HG02870 (cell line): ENCODE measurements around the gene NCKAP5L.
"Not testable (repeated sequence)": the region's sequence is repeated elsewhere in the genome, so short reads cannot be mapped to it uniquely, and the experiment has no call there.

Experiments used
- ATAC-seq: cut with Tn5 transposase; IDR thresholded peaks from one replicate; pipeline ENCODE4 v1.9.1; 2021; ENCODE audit warnings: mild to moderate bottlenecking, moderate library complexity; ENCODE audit not compliant: unreplicated experiment

The NCKAP5L gene, protein sequence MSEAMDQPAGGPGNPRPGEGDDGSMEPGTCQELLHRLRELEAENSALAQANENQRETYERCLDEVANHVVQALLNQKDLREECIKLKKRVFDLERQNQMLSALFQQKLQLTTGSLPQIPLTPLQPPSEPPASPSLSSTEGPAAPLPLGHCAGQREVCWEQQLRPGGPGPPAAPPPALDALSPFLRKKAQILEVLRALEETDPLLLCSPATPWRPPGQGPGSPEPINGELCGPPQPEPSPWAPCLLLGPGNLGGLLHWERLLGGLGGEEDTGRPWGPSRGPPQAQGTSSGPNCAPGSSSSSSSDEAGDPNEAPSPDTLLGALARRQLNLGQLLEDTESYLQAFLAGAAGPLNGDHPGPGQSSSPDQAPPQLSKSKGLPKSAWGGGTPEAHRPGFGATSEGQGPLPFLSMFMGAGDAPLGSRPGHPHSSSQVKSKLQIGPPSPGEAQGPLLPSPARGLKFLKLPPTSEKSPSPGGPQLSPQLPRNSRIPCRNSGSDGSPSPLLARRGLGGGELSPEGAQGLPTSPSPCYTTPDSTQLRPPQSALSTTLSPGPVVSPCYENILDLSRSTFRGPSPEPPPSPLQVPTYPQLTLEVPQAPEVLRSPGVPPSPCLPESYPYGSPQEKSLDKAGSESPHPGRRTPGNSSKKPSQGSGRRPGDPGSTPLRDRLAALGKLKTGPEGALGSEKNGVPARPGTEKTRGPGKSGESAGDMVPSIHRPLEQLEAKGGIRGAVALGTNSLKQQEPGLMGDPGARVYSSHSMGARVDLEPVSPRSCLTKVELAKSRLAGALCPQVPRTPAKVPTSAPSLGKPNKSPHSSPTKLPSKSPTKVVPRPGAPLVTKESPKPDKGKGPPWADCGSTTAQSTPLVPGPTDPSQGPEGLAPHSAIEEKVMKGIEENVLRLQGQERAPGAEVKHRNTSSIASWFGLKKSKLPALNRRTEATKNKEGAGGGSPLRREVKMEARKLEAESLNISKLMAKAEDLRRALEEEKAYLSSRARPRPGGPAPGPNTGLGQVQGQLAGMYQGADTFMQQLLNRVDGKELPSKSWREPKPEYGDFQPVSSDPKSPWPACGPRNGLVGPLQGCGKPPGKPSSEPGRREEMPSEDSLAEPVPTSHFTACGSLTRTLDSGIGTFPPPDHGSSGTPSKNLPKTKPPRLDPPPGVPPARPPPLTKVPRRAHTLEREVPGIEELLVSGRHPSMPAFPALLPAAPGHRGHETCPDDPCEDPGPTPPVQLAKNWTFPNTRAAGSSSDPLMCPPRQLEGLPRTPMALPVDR (N-terminal part only)

GRCh38 chr12:49828133-49829091 lies at the start of gene NCKAP5L:
Gene NCKAP5L, minus strand, starts transcription at chr12:49828413. Its CDS starts 24,369 bp downstream, at chr12:49804044.
- peak; percentile 81 for ATAC-seq

GRCh38 chr12:49877066-49877465 lies 48.9 kb upstream of the NCKAP5L start:
- ATAC-seq: no peak

DNA sequence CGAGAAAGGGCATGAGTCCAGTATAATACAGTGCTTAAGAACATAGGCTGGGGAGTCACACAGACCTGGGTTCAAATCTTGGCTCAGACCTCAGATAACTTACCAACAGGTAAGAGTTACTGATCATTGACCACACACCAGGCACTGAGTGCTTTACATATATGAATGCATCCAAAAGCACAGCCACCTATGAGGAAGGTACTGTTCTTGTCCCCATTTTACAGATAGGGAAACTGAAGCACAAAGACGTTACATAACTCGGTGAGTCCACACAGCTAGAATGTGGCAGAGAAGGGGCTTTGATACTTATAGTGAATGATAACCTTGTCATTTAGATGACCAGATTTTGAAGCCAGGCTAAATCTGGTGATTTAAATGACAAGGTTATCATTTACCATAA lies 47.9 kb upstream of the NCKAP5L start:
- ATAC-seq: no peak

- ATAC-seq: no peak
Measured at GRCh38 chr12:49875115-49875720, 47.0 kb upstream of the NCKAP5L start.

- no peak for ATAC-seq
Measured at GRCh38 chr12:49874142-49874897, 46.1 kb upstream of the NCKAP5L start.

DNA sequence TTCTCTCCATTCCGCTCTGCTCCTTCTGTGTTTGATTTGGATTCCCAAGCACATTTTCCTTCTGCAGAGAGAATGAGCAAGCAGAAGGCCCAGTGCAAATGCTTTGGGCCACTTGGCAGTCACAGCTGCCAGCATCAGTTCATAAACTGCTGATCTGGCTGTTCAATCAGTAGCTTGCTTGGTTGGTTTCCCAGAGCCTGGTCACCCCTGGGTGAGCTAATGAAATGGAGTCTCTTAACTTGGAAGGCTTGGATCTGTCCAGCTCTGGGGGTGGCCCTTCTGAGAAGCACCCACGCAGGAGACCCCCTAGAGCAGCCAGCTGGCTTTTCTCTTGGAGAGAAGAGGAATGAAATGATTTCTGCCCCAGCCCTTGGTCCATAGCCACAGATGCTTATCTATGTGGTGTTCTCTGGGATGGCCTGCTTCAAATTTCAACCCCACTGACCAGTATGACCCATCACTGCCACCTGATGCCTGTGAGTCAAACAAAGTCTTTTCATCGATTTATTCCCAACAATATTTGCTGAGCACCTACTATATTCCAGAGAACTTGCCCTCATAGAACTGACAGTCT lies 45.2 kb upstream of the NCKAP5L start:
- ATAC-seq: no peak

- no peak for ATAC-seq
Measured at GRCh38 chr12:49872781-49873181, 44.6 kb upstream of the NCKAP5L start.

DNA sequence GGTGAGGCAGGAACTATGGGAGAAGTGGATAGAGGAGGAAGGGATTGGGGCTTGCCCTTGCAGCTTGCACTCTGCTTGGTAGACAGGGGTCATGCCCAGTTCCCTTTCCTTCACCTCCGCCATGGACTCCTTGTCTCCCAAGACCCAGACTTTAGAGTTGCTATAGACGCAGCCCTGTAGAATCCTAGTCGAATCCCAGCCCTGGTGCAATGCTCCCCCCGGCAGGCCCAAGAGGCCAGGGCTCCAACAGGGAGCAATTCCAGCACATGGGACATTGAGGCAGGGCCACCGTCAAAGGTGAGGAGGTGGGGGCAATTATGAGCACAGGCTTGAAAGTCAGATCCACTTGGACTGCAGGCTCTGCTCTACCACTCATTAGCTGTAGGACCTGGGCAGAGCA lies 44.2 kb upstream of the NCKAP5L start:
- no peak for ATAC-seq

DNA sequence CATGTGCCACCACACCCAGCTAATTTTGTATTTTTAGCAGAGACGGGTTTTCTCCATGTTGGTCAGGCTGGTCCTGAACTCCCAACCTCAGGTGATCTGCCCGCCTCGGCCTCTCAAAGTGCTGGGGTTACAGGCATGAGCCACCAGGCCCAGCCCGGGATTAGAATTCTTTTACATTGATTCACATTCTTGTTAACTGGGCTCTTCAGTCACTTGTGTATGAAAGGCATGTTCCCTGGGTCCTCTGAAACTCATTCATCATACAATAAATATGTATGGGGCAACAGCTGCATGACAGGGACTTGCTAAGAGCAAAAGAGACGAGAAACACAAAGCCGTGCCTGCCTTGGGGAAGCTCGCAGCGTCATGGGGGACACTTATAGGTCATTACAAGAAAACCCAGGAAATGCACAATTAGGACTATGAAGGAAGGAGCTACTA lies 43.6 kb upstream of the NCKAP5L start:
- not testable (repeated sequence) for ATAC-seq

- no peak for ATAC-seq
Measured at GRCh38 chr12:49871263-49871561, 43.0 kb upstream of the NCKAP5L start.

DNA sequence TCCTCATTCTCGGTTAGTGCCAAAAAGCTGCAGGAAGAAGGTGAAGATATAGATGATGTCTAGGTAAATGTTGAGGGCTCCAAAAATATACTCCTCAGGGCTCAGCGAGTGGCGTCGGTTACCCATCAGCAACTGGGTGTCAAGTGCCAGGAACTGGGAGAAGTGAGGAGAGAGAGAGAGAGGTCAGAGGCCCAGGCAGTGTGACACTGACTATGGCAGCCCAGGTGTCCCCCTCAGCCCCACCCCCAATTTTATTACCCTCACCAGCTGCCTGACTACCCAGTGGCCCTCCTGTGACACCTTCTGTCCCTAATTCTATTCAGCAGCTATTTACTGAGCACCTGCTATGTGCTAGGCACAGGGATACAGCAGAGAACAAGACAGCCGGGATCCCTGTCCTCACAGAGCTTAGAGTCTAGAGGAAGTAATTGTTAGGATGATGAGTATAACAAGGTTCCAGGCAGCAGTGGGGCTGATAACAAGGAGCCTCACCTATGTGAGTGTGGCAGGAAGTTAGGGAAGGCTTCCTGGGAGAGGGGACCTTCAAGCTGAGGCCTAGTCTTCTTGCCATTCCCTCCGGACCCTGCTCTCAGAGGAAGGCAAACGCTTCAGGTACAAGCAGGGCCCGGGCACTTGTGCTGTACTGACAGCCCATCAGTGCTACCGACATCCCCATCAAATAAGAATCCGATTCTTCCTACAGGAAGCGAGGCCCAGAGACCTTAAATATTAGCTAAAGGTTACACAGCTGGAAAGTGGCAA lies 42.5 kb upstream of the NCKAP5L start:
- no peak for ATAC-seq

GRCh38 chr12:49869816-49870500 lies 41.7 kb upstream of the NCKAP5L start:
- no peak for ATAC-seq

DNA sequence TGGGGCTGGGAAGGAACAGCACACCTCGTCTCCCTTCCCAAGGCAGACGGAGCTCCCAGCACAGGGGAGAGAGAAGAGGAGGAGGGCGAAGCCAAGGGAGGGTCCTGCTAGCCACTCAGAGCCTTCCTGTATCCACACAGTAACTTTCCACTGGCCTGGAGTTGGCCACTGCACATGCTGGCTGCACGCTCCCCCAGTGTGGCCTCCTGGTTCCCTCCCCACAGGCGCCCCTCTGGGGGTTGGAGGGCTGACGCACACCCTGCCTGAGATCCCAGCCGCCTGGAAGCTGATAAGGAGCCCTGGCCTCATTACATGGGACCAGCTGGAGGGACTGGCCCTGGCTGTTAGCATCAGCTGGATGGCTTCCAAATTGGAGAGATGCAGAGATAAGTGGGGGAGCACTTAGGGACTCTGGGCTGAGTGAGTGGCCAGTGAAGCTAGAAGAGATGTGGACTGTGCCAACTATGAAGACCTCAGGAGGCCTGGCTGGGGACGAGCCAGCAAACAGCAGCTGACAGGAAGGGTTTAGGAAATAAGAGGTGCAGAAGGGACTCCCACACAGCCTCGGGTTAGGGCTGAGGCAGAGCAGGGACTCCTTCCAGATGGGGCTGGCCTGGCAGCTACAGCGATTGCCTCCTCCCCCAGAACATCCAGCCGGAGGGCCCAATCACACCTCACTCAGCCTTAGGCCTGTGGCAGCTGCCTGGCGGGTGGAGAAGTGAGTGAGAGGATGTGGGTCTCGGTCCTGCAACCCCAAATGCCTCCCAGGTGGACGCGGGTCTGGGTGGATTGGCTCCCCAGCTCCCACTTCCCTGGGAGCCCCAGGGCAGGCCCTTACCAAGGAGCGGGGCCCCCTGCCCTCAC lies 41.0 kb upstream of the NCKAP5L start:
- ATAC-seq: no peak

DNA sequence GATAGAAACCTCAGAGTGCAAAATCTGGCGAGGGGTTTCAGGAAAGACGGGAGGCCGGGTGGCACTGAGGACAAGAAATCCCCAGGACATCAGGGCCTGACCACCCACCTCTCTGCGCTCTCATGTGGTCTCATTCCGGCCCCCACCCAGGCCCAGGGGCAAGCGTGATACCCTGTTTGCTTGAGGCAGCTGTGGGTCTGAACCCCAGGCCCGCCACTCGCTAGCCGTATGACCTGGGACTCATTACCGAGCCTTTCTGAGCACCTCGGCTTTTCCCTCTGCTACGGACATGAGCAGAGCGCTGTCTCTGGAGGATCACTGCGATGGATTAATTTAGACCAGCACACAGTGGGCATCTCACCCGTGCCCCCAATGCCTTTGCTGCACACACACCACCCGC lies 40.2 kb upstream of the NCKAP5L start:
- ATAC-seq: no peak

- no peak for ATAC-seq
Measured at GRCh38 chr12:49867570-49868341, 39.5 kb upstream of the NCKAP5L start.
